Neuronal stem cell (in vitro differentiated cells): ENCODE data around the gene NOM1.

ENCODE experiments used
- DNase-seq: peaks from one replicate; pipeline ENCODE4 v3.0.0-alpha.2; 2013; ENCODE audit warnings: low spot score
- H2AFZ ChIP-seq: one replicate; pipeline ENCODE4 v1.6.1; 2013; ENCODE audit warnings: mild to moderate bottlenecking, low read length, inconsistent platforms
- H2AK5ac ChIP-seq: 2 replicates; pipeline ENCODE4 v1.6.1; 2013; ENCODE audit warnings: low read depth, mild to moderate bottlenecking, inconsistent platforms, low read length, moderate library complexity, mixed read lengths
- H2BK120ac ChIP-seq: 2 replicates; pipeline ENCODE4 v1.6.1; 2013; ENCODE audit warnings: low read depth, mild to moderate bottlenecking, inconsistent platforms, low read length, moderate library complexity, mixed read lengths
- H2BK12ac ChIP-seq: one replicate; pipeline ENCODE4 v1.6.1; 2013; ENCODE audit warnings: low read length, inconsistent platforms
- H2BK15ac ChIP-seq: 2 replicates; pipeline ENCODE4 v1.6.1; 2013; ENCODE audit warnings: mild to moderate bottlenecking, low read length, inconsistent platforms, mixed read lengths
- H2BK5ac ChIP-seq: one replicate; pipeline ENCODE4 v1.6.1; 2013; ENCODE audit warnings: inconsistent platforms, mild to moderate bottlenecking, low read length, moderate library complexity
- H3K14ac ChIP-seq: one replicate; pipeline ENCODE4 v1.6.1; 2013; ENCODE audit warnings: low read length, inconsistent platforms
- H3K18ac ChIP-seq: 2 replicates; pipeline ENCODE4 v1.6.1; 2013; ENCODE audit warnings: low read length, inconsistent platforms
- H3K23ac ChIP-seq: 2 replicates; pipeline ENCODE4 v1.6.1; 2013; ENCODE audit warnings: low read depth, mild to moderate bottlenecking, mixed read lengths, low read length, inconsistent platforms; ENCODE audit not compliant: poor library complexity
- H3K27ac ChIP-seq: replicated peaks from 3 replicates; pipeline ENCODE4 v1.5.1; 2013; ENCODE audit warnings: low read length, inconsistent platforms
- H3K27me3 ChIP-seq, 3 experiments: 2 replicates each; pipeline ENCODE4 v1.6.1; 2013; ENCODE audit warnings: low read length in 3 of 3, mild to moderate bottlenecking in 2 of 3, inconsistent platforms in 1 of 3, low read depth in 1 of 3, mixed read lengths in 1 of 3, moderate library complexity in 1 of 3; ENCODE audit not compliant: control insufficient read depth in 3 of 3, insufficient read depth in 3 of 3
- H3K36me3 ChIP-seq, 2 donors: replicated peaks in 1 of 2; 2 replicates each; pipeline ENCODE4 v1.6.1; 2013; ENCODE audit warnings: low read length in 2 of 2; ENCODE audit not compliant: control insufficient read depth in 2 of 2, insufficient read depth in 2 of 2
- H3K4ac ChIP-seq: 2 replicates; pipeline ENCODE4 v1.6.1; 2013; ENCODE audit warnings: inconsistent platforms, mild to moderate bottlenecking, low read length, moderate library complexity
- H3K4me1 ChIP-seq, 2 donors: 1 replicate in 1 of 2; 2 replicates in 1 of 2; pipeline ENCODE4 v1.6.1; 2013; ENCODE audit warnings: low read length in 2 of 2, low read depth in 1 of 2; ENCODE audit not compliant: control insufficient read depth in 2 of 2, insufficient read depth in 1 of 2
- H3K4me2 ChIP-seq: one replicate; pipeline ENCODE4 v1.6.1; 2013; ENCODE audit warnings: mild to moderate bottlenecking, low read length, inconsistent platforms; ENCODE audit not compliant: insufficient read depth, poor library complexity, severe bottlenecking
- H3K4me3 ChIP-seq, 2 donors: 2 replicates each; pipeline ENCODE4 v1.5.1; 2013; ENCODE audit warnings: low read length in 2 of 2, mild to moderate bottlenecking in 2 of 2, inconsistent platforms in 1 of 2, moderate library complexity in 1 of 2
- H3K79me1 ChIP-seq: one replicate; pipeline ENCODE4 v1.6.1; 2013; ENCODE audit warnings: low read depth, mild to moderate bottlenecking, inconsistent platforms, low read length, moderate library complexity
- H3K9ac ChIP-seq: one replicate; pipeline ENCODE4 v1.6.1; 2013; ENCODE audit warnings: mild to moderate bottlenecking, low read depth, low read length, inconsistent platforms; ENCODE audit not compliant: poor library complexity
- H3K9me3 ChIP-seq, 2 donors: replicated peaks in 1 of 2; 2 replicates each; pipeline versions ENCODE3 to v1.6.1; 2013; ENCODE audit warnings: low read length in 2 of 2, mild to moderate bottlenecking in 2 of 2, inconsistent platforms in 1 of 2, low read depth in 1 of 2, mixed read lengths in 1 of 2, moderate library complexity in 1 of 2; ENCODE audit not compliant: control insufficient read depth in 2 of 2, insufficient read depth in 1 of 2
- H4K8ac ChIP-seq: one replicate; pipeline ENCODE4 v1.6.1; 2013; ENCODE audit warnings: low read depth, mild to moderate bottlenecking, inconsistent platforms, low read length, moderate library complexity
- H4K91ac ChIP-seq: one replicate; pipeline ENCODE4 v1.6.1; 2013; ENCODE audit warnings: low read length, low read depth, mild to moderate bottlenecking, inconsistent platforms; ENCODE audit not compliant: poor library complexity
- WGBS, 2 donors: extraction: QIAGEN DNeasy Blood & Tissue Kit; methylation state at CpG; one replicate each; pipeline ENCODE4 v1.1.7; 2013; ENCODE audit warnings: missing lambda C conversion rate in 2 of 2, mixed read lengths in 1 of 2; ENCODE audit not compliant: insufficient read length in 2 of 2, insufficient replicate concordance in 1 of 2; ENCODE audit errors: extremely low coverage in 2 of 2; 5-methylcytosine and 5-hydroxymethylcytosine counted together

Gene NOM1

DNA sequence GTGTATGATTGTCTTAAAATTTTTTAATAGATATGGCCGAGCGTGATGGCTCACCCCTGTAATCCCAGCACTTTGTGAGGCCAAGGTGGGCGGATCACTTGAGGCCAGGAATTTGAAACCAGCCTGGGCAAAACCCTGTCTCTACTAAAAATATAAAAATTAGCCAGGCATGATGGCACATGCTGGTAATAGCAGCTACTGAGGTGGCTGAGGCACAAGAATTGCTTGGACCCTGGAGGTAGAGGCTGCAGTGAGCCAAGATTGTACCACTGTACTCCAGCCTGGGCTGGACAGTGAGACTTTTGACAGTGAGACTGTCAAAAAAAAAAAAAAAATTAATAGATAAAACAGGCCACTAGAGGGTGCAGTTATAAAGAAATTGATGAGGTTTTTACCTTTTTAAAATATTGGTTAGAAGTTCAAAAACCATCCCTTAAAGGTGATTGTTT, 20.5 kb downstream of the NOM1 start:
- H3K4ac ChIP-seq = no peak overlapping the region
- WGBS, 2 donors = no CpG with 5 or more reads among the region's 3 CpGs
- no peaks in the 10 kb centered on the region for H3K27me3 ChIP-seq
- H3K4me1 ChIP-seq = no peaks in the 10 kb centered on the region
- H3K9ac ChIP-seq = no peak overlapping the region
- no peak overlapping the region for H3K27ac ChIP-seq
- H2BK12ac ChIP-seq = no peak overlapping the region
- no peak overlapping the region for H2AK5ac ChIP-seq
- no peak overlapping the region for H3K4me3 ChIP-seq
- no peak overlapping the region for H2BK15ac ChIP-seq
- no peak for DNase-seq
- peaks cover 17 to 76% of the 10 kb centered on the region in 2 donors for H3K36me3 ChIP-seq
- H2BK5ac ChIP-seq = no peak overlapping the region
- H3K79me1 ChIP-seq = no peaks in the 10 kb centered on the region
- no peak overlapping the region for H3K18ac ChIP-seq
- peaks cover 0 to 2% of the 10 kb centered on the region in 2 donors for H3K9me3 ChIP-seq
- no peak overlapping the region for H2AFZ ChIP-seq
- no peak overlapping the region for H3K14ac ChIP-seq
- H2BK120ac ChIP-seq = no peak overlapping the region
- H3K4me2 ChIP-seq = no peak overlapping the region
- no peak overlapping the region for H4K8ac ChIP-seq
- no peak overlapping the region for H4K91ac ChIP-seq
- H3K23ac ChIP-seq = no peak overlapping the region

GRCh38 chr7:156975620-156976019, 26.1 kb downstream of the NOM1 start:
- Histone ChIP-seq H3K23ac (no peak overlapping the region), H2BK120ac (no peak overlapping the region)

GRCh38 chr7:156979007-156979606, 29.6 kb downstream of the NOM1 start:
- no CpG with 5 or more reads among the region's 1 CpG for WGBS, 2 donors
- H3K4me3 ChIP-seq = no peak overlapping the region

More at GRCh38 chr7:156975620-156976019, 26.1 kb downstream of the NOM1 start:
- no peak overlapping the region for H3K9ac ChIP-seq
- DNase-seq = no peak
- no peak overlapping the region for H3K27ac ChIP-seq
- no peak overlapping the region for H3K4me3 ChIP-seq
- H3K9me3 ChIP-seq = peaks cover 2 to 11% of the 10 kb centered on the region in 2 donors
- no peak overlapping the region for H2AK5ac ChIP-seq
- H3K4me1 ChIP-seq = no peaks in the 10 kb centered on the region
- H2BK12ac ChIP-seq = no peak overlapping the region
- no peak overlapping the region for H2BK5ac ChIP-seq
- no peaks in the 10 kb centered on the region for H3K27me3 ChIP-seq
- H3K14ac ChIP-seq = no peak overlapping the region
- no peaks in the 10 kb centered on the region for H3K79me1 ChIP-seq
- peaks cover 3 to 23% of the 10 kb centered on the region in 2 donors for H3K36me3 ChIP-seq
- H3K4ac ChIP-seq = no peak overlapping the region
- no CpG with 5 or more reads among the region's 5 CpGs for WGBS, 2 donors
- no peak overlapping the region for H2BK15ac ChIP-seq
- H3K4me2 ChIP-seq = no peak overlapping the region
- no peak overlapping the region for H4K8ac ChIP-seq
- H3K18ac ChIP-seq = no peak overlapping the region
- no peak overlapping the region for H2AFZ ChIP-seq
- H4K91ac ChIP-seq = no peak overlapping the region

DNA sequence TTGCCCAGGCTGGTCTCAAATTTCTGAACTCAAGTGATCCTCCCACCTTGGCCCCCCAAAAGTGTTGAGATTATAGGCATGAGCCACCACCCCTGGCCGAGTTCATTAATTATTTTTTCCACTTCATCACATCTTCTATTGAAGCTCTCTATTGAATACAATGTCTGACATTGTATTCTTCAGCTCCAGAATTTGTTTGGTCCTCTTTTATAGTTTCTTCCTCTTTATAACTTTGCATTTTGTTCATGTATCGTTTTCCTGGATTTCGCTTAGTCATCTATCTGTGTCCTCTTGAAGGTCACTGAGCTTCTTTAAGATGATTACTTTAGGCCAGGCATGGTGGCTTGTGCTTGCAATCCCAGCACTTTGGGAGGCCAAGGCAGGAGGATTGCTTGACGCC, 30.2 kb downstream of the NOM1 start:
- Histone ChIP-seq H2BK5ac (no peak overlapping the region), H2BK120ac (no peak overlapping the region), H2AK5ac (no peak overlapping the region), H4K91ac (no peak overlapping the region), H3K27ac (no peak overlapping the region), H2BK15ac (no peak overlapping the region), H4K8ac (no peak overlapping the region), H2BK12ac (no peak overlapping the region), H3K18ac (no peak overlapping the region), H3K27me3 (no peaks in the 10 kb centered on the region), H2AFZ (no peak overlapping the region), H3K4me3 (no peak overlapping the region), H3K4me2 (no peak overlapping the region), H3K23ac (no peak overlapping the region), H3K14ac (no peak overlapping the region), H3K36me3 (no peaks in the 10 kb centered on the region), H3K4me1 (no peaks in the 10 kb centered on the region), H3K9me3 (peaks cover 3 to 11% of the 10 kb centered on the region in 2 donors), H3K9ac (no peak overlapping the region), H3K79me1 (no peaks in the 10 kb centered on the region), H3K4ac (no peak overlapping the region)
- DNase-seq = no peak
- WGBS, 2 donors = no CpG with 5 or more reads among the region's 4 CpGs

More at GRCh38 chr7:156979007-156979606, 29.6 kb downstream of the NOM1 start:
- Histone ChIP-seq H3K27ac (no peak overlapping the region), H3K4me2 (no peak overlapping the region), H3K79me1 (no peaks in the 10 kb centered on the region), H2BK15ac (no peak overlapping the region), H4K91ac (no peak overlapping the region), H2BK12ac (no peak overlapping the region), H2AK5ac (no peak overlapping the region), H2BK5ac (no peak overlapping the region), H3K14ac (no peak overlapping the region), H2AFZ (no peak overlapping the region), H3K27me3 (no peaks in the 10 kb centered on the region), H2BK120ac (no peak overlapping the region), H3K23ac (no peak overlapping the region), H3K36me3 (no peaks in the 10 kb centered on the region), H3K4ac (no peak overlapping the region), H3K9me3 (peaks cover 3 to 11% of the 10 kb centered on the region in 2 donors), H3K9ac (no peak overlapping the region), H3K4me1 (no peaks in the 10 kb centered on the region), H3K18ac (no peak overlapping the region), H4K8ac (no peak overlapping the region)
- DNase-seq = no peak
